Mucosa of descending colon (tissue), 3 donors: ENCODE results near the gene APEH. TPM values are rescaled to one million over a fixed set of nuclear protein-coding genes. Genes with fewer than 3 reads are reported as not detected.
A peak's percentile ranks its signal among the peaks of the same experiment; 100 is the strongest.

Experiments
- ATAC-seq: fragments of 200-7000 bp; cut with Tn5 transposase; one replicate; pipeline ENCODE4 v1.9.1; 2020; ENCODE audit warnings: mild to moderate bottlenecking, moderate library complexity
- DNase-seq, 3 donors: peaks; one replicate each; pipeline ENCODE4 v3.0.0-alpha.2; 2020
- H3K36me3 ChIP-seq: fragments of 200-600 bp; one replicate; pipeline ENCODE4 v1.8.0; 2021; ENCODE audit warnings: low read depth, mild to moderate bottlenecking
- H3K4me1 ChIP-seq: fragments of 200-600 bp; one replicate; pipeline ENCODE4 v1.8.0; 2021; ENCODE audit warnings: low read depth, mild to moderate bottlenecking
- H3K4me3 ChIP-seq: fragments of 200-600 bp; one replicate; pipeline ENCODE4 v1.8.0; 2021; ENCODE audit warnings: mild to moderate bottlenecking
- H3K9me3 ChIP-seq: fragments of 200-600 bp; one replicate; pipeline ENCODE4 v1.8.0; 2021; ENCODE audit warnings: mild to moderate bottlenecking
- CTCF ChIP-seq: fragments of 200-600 bp; IDR thresholded peaks from one replicate; pipeline ENCODE4 v1.8.0; 2022; ENCODE audit warnings: antibody characterized with exemption, mild to moderate bottlenecking
- intact Hi-C, 2 donors: fragments of 100-400 bp; cut with DNase I in 1 of 2; cut with micrococcal nuclease in 1 of 2; formaldehyde crosslinking; loops; one replicate each; pipeline versions ENCODE4 v1.11.0 to v1.11.1; 2022; cut with DNase I, micrococcal nuclease
- total RNA-seq, 3 donors: library from RNA; stranded (reverse); fragmentation: NEBNext Ultra II Directional in 2 of 3; extraction: Animal tissue kit (Norgen Biotek cat#: 25700) in 2 of 3; gene quantifications; one replicate each; pipeline versions ENCODE4 v1.2.1 to v1.2.4, GENCODE V29; 2021 to 2023
- donor health status: DM: no; HTN: no; CAD: no; lungs with moderate emphysema.
- donor health status: DM: no; HTN: no; CAD: no.
- donor health status: DM: no; HTN: yes; CAD: no.

Gene APEH
- total RNA-seq, 3 donors from 2014 or later, result 110 to 176 (median 142) TPM

GRCh38 chr3:49638445-49638844 lies 35.7 kb upstream of the APEH start:
- intact Hi-C loops, result no loop called here
- ATAC-seq (no peak), DNase-seq (no peak)
- no peak for TF ChIP-seq CTCF
- Histone ChIP-seq H3K36me3 (no peaks in the 10 kb centered on the region), H3K4me1 (no peaks in the 10 kb centered on the region), H3K9me3 (no peaks in the 10 kb centered on the region), H3K4me3 (no peak overlapping the region)

DNA sequence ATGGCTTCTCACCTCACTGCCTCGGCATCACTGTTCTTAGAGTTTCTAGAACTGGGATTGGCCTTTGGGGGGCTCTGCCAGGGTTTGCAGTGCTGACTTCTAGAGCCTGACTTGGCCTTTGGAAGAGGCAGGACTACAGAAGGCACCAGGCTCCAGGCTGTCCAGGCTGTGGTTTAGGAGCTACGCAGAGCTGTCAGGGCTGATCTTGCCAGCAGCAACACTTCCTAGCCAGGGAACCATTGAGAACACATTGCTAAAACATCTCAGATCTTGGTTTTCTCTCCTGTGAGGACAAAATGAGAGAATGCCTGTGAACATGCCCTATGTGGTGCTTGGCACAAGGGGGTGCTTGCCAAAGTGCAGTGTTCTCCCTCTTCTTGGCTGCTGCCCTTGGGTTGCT lies 34.6 kb upstream of the APEH start:
- TF ChIP-seq CTCF, result no peak
- Histone ChIP-seq H3K4me3 (no peak overlapping the region), H3K9me3 (no peaks in the 10 kb centered on the region), H3K4me1 (no peaks in the 10 kb centered on the region), H3K36me3 (no peaks in the 10 kb centered on the region)
- no peak for DNase-seq
- intact Hi-C loops, result no loop called here
- no peak for ATAC-seq

- intact Hi-C loops, result no loop called here
- Histone ChIP-seq H3K4me1 (no peaks in the 10 kb centered on the region), H3K36me3 (no peaks in the 10 kb centered on the region), H3K4me3 (no peak overlapping the region), H3K9me3 (no peaks in the 10 kb centered on the region)
- TF ChIP-seq CTCF, result no peak
- ATAC-seq (no peak), DNase-seq (no peak)
Observed at GRCh38 chr3:49641292-49641691, 32.9 kb upstream of the APEH start.

GRCh38 chr3:49641921-49642707 lies 32.0 kb upstream of the APEH start:
- no peaks in the 10 kb centered on the region for H3K36me3 ChIP-seq
- intact Hi-C loops, result no loop called here
- TF ChIP-seq CTCF, result no peak
- H3K4me3 ChIP-seq, result no peak overlapping the region
- no peaks in the 10 kb centered on the region for H3K4me1 ChIP-seq
- H3K9me3 ChIP-seq, result no peaks in the 10 kb centered on the region
- ATAC-seq, result no peak
- peak in 1 of 3 donors; percentile 9 for DNase-seq

DNA sequence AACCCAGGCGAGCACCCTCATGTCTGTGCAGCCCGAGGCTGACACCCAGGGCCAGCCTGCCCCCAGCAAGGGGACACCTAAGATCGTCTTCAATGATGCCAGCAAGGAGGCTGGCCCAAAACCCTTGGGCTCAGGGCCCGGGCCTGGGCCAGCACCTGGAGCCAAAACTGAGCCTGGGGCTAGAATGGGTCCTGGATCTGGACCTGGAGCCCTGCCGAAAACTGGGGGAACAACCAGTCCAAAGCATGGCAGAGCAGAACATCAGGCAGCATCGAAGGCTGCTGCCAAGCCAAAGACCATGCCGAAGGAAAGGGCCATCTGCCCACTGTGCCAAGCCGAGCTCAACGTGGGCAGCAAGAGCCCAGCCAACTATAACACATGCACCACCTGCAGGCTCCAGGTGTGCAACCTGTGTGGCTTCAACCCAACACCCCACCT lies 31.4 kb upstream of the APEH start:
- Histone ChIP-seq H3K9me3 (no peaks in the 10 kb centered on the region), H3K4me3 (no peak overlapping the region), H3K36me3 (no peaks in the 10 kb centered on the region), H3K4me1 (no peaks in the 10 kb centered on the region)
- DNase-seq (no peak), ATAC-seq (no peak)
- TF ChIP-seq CTCF, result no peak
- intact Hi-C loops, result no loop called here

DNA sequence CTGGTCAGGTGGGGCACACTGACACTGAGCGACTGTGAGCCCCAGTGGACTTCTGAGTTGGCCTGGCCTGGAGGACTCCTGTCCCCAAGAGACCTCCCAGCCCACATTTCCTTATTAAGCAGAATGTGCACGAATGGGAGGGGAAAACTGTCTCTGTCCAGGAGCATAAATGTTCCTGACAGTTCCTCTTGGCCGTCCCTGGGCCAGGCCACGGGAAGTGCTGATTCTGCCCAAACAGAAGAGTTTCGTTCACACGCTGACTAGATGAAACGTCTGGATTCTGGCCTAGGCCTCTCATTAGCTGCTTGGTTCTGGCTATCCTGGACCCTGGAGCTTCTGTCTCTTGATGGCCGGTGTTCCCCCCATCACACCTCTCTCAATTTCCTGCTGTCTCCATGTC lies 29.5 kb upstream of the APEH start:
- H3K36me3 ChIP-seq, result no peaks in the 10 kb centered on the region
- H3K4me1 ChIP-seq, result no peaks in the 10 kb centered on the region
- no peak overlapping the region for H3K4me3 ChIP-seq
- DNase-seq, result no peak
- no peak for TF ChIP-seq CTCF
- no peak for ATAC-seq
- H3K9me3 ChIP-seq, result no peaks in the 10 kb centered on the region
- intact Hi-C loops, result no loop called here
